Measurements from ENCODE around the gene SPATS2L.

Gene SPATS2L

DNA sequence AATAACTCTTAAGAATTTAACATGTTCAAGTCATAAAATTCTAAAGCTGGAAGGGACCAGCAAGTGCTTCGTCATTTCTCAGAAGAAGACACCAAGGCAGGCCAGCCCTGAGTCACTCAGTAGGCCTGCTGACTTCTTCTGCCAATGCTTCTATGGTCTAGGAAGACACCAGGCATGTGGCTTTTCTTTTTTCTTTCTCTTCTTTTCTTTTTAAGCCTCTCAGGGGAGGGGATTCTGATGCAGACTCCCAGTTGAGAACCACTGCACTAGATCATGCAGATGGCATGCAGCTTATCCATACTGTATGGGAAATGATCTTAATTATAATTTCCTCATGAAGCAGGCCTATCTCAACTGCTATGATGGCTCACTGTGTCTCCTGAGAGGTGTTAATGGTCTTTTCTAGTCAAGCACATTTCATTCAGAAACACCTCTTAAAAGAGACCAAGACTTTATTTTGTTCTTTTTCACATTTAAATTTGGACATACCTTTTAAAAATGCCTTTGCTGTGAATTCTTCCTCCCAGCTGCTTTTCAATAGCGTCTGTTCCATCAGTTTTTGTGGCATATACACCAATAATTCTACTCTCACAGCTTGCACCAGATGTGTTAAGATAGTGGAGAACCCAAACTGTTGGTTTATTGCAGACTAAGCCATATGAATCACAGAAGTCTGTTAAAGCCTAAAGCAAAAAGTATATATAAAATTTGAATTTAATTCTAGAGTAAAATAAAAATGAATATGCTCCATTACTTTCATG is 192.1 kb downstream of the SPATS2L start:
- no peak for DNase-seq (ENCODE audit: low read depth in 2 of 2)

DNA sequence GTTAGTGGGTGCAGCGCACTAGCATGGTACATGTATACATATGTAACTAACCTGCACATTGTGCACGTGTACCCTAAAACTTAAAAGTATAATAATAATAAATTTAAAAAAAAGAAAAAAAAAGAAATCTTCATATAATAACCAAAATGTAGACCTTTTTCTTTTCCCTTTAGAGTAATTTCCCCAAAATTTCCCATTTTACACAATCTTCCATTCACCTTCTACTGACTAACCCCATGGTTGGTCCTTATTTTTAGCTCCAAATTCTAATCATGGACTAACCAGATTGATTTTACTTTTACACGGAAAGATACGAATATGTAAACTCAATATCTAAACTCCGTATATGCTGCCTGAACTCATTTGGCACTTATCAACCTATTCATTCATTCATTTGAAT is 195.7 kb downstream of the SPATS2L start:
- DNase-seq (ENCODE audit: low read depth in 2 of 2), result no peak

DNA sequence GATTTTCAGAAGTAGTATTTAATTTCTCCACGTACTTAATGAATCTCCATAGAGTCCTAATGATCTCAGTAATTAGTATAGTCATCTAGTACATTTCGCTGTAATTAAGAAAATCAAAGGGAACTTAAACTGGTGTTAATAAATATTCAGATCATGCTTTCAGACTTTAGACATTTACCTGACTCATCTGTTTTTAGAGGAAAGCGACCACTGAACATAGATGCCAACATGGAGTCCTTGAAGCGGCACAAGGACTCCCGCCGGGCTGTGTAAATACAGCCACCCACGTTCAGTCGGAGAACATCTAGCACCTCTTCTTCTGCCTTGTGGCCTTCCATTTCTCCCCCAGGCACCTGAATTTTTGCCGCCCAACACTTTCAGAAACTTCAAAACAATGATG is 200.2 kb downstream of the SPATS2L start:
- DNase-seq (ENCODE audit: low read depth in 2 of 2), result no peak

DNA sequence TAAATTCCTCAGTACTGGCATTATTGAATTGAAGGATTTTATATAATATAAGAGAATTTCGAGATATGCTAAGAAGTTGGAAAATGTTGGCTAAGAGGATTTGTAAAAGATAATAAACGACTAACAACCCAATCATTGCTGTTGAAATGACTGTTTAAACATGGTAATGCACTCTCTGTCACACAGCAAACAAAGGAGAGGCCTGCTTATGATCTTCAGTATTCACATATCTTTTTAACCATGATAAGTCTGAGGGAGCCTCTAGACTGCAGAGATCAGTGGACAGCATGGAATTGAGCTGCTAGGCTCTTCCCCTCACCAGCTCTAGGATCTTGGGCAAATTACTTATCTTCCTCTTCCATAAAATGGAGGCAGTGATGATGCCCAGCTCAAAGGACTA is 200.7 kb downstream of the SPATS2L start:
- no peak for DNase-seq (ENCODE audit: low read depth in 2 of 2)

DNA sequence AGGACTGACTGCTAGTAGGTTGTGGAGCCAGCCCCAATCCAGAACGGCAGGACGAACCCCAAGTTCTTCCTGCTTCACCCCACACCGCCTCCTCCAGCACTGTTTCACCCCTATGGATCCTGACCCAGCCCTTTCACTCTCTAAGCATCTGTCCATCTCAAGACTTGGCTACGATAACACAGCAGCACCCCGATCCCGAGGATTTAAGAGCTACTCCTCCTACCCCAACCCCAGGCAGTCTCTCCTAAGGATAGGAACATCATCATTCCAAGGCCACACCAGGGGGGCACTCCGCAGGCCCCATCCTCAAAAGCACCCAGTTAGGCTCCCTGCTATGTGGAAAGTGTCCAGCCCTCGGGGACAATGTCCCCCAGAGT is 202.7 kb downstream of the SPATS2L start:
- DNase-seq (ENCODE audit: low read depth in 2 of 2), result no peak

DNA sequence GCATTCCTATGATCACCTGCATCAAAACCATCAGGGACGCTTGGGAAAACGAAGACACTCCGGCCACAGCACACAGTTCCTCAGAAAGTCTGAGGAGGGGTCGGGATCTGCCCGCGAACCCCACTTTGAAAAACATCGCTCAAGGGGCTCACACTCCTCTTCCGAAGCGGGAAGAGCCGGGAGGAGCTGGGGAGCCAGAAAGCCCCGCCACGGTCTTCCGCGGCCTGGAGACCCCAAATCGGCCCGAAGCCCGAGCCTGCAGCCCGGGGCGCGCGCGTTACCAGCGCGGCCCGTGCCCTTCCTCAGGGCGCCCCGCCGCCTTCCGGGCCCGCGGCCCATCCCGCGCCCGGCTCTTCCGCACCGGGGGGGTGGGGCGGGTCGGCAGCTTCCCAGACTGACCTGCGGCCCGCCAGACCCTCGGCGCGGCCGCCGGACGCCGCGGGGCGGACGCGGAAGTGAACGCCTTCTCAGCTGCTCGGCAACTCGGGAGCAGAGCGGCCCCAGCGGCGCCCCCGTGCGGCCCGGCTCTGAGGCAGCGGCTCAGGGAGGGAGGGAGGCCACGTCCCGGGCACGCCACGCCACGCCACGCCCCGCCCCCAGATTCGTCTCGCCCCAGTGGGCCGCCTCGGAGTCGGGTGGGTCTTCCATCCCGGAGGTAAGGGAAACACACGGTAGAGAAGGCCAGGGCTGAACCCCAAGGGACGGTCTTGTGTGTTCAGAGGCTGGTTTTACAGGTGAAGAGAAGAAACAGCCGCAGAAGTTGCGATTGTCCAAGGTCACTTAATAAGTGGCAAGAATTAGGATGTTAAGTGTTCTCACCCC is 203.3 kb downstream of the SPATS2L start, which contains the start of gene KCTD18:
Gene KCTD18, minus strand, starts transcription at position 457 of the 822 bp plus-strand sequence. CDS start 3,052 bp downstream, outside the sequence.
- DNase-seq (ENCODE audit: low read depth in 2 of 2), result peak; percentile 82 to 90

DNA sequence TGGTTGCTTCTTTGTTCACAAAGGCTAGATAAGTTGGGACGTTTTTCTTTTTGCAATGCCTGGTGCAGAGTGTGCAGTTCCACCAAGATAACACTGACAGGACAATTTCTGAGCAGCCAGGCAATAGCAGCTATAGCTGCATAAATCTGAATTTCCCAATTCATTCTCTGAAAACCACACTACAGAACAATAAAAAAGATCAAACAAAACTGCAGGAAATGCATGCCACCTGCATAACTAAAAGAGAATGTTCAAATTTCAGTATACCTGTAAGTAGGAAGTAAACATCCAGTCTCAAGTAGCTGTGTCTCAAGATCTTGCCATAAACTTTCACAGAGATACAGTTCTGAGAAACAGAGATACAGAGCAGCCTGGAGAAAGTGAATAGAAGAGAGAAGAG is 208.7 kb downstream of the SPATS2L start:
- no peak for DNase-seq (ENCODE audit: low read depth in 2 of 2)

DNA sequence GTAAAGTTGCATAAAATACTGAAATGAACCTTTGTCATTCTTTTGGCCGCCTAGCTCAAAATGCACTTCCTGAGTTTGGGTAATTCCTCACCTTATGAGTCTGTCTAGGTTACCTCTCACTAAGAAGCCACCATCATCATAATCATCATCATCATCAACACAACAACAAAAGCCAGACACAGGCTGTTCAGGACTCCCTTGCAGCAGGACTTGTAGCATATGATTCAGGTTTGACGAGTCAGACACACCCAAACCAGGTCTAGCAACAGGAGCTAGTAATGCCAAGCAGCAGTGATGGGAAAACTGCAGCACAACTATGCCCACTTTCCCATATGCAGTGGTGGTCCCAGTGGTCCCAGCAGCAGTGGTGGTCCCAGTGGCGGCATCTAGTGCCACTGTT is 216.7 kb downstream of the SPATS2L start:
- DNase-seq (ENCODE audit: low read depth in 2 of 2), result no peak

DNA sequence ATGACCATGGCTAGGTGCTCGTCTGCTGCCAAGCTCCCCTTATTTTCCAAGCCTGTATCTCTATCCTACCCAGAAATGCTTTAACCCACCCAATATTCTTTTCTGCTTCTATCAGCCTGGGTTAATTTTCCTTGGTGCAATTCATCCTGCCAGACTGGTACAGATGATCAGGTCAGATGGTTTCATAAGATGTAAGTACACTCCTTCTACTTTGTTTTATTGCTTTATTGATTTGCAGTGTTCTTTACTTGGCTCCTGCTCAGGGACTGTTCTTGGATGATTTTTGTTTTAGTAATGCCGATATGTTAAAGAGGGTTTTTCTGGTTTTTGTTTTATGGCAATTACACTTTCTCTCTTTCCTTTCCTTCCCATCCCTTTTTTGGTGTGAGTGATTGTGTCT is 217.1 kb downstream of the SPATS2L start:
- DNase-seq (ENCODE audit: low read depth in 2 of 2), result no peak

DNA sequence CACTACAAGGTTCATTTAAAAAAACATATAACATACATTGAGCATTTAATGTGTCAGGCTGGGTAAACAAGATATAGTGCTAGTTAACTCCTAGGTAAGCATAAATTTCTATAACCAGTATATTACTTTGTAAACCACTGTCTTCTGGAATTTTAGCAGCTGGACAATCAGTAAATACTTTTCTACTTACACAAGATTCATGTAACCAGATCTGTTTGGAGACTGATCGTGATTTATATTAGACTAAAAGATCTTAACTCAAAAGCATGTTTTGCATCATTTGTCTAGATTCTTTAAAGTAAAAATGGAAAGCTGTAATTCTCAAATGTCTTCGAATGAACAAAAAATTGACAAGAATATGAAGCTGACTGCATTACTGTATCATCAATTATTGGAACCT is 218.6 kb downstream of the SPATS2L start:
- no peak for DNase-seq (ENCODE audit: low read depth in 2 of 2)

DNA sequence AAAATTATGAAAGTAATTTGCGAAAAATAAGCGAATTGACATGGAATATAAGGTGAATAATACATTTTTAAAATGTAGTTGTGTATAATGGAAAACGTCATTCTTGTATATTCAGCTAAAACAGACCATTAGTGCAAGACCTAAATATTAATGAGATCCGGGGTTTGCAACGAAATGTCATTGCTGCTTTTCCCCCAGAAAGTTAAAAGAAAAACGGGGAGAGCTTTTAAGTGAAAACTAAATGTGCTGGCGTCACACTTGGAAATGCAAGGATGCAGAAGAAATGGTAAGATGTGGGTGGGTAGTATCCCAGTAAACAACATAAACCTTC is 219.0 kb downstream of the SPATS2L start:
- DNase-seq (ENCODE audit: low read depth in 2 of 2), result no peak

DNA sequence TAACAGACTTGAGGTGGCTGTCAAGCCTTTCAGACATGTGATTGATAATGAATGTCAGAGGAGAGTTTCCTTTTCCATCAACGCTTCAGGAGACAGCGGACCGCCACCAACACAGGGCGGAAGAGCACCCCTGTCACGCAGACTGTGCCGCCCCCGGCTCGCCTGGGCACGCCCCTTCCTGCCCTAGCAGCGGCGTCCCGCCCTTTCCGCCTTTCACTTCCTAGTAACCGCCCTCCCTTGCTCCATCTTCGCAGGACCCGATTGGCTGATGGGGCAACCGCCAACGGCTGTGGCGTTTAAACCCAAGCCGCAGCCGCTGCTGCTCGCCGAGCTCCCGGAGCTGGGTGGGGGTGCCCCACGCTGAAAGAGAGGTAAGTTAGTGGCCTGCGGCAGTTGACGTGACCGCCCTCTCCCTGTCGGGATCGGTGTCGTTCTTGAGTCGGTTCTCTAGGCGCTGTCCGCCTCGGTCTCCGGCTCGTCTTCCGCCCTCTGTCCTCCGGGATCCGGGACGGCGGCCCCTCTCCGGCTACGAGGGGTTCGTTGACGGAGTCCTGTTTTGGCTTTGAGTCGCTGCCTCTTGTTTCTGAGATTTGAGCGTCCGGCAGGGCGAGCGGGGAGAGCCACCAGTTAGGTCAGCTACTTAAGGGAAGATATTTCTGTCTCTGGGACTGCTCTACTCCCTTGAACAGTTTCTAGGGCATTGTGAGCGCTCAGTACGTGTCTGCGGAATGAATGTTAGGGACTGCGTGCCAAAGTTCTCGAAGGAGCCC is 219.6 kb downstream of the SPATS2L start, which contains the start of gene SGO2:
Gene SGO2, plus strand, starts transcription at position 326 of the 770 bp plus-strand sequence. CDS start 6,769 bp downstream, outside the sequence.
- peak; percentile 89 to 95 for DNase-seq (ENCODE audit: low read depth in 2 of 2)

DNA sequence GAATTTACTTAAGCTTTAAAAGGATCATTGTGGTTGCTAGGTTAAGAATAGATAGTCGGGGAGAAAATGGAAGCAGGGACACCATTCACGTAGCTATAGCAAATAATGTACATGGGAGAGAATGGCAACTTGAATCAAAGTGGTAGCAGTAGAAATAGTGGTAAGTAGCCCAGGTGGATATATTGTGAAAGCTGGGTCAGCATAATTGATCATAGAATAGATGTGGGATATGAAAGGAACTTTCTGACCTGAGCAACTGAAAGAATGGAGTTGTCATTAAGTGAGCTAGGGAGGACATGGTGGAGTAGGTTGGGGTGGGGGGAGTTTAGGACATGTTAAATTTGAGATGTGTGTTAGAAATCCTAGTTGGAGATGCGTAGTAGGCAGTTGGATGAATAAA is 221.7 kb downstream of the SPATS2L start:
- no peak for DNase-seq (ENCODE audit: low read depth in 2 of 2)

All from stimulated activated CD4-positive, alpha-beta T cell treated with anti-CD3 and anti-CD28 coated beads, Interleukin-12 subunit alpha, Interleukin-12 subunit beta, amount 100 ng/mL, for 24 hours (primary cell).